CD4-positive, CD25-positive, alpha-beta regulatory T cell (primary cell): ENCODE data around the gene PPP6C. TPM values are rescaled to one million over a fixed set of nuclear protein-coding genes. Genes with fewer than 3 reads are reported as not detected.
"Not testable (repeated sequence)": the region's sequence is repeated elsewhere in the genome, so short reads cannot be mapped to it uniquely, and the experiment has no call there.

Experiments
- ATAC-seq, 2 donors: fragments of 150-1000 bp; cut with Tn5 transposase; one replicate each; pipeline ENCODE4 v1.10.0; 2021; ENCODE audit warnings: low read depth in 2 of 2, moderate number of reproducible peaks in 2 of 2, moderate library complexity in 1 of 2
- DNase-seq, 3 donors: peaks; one replicate each; pipeline versions ENCODE4 v3.0.0 to v3.0.0-alpha.2; 2012 to 2022; ENCODE audit warnings: mixed read lengths in 1 of 3
- H3K27ac ChIP-seq: one replicate; pipeline ENCODE4 v1.7.0; 2013; ENCODE audit warnings: mild to moderate bottlenecking, low read length; ENCODE audit not compliant: insufficient read depth, poor library complexity, severe bottlenecking
- H3K27me3 ChIP-seq: one replicate; pipeline ENCODE4 v1.7.0; 2013; ENCODE audit warnings: low read length; ENCODE audit not compliant: control insufficient read depth, insufficient read depth
- H3K36me3 ChIP-seq: one replicate; pipeline ENCODE4 v1.7.0; 2013; ENCODE audit warnings: mild to moderate bottlenecking, low read length, moderate library complexity; ENCODE audit not compliant: control insufficient read depth, insufficient read depth
- H3K4me1 ChIP-seq: 2 replicates; pipeline ENCODE4 v1.7.0; 2013; ENCODE audit warnings: mild to moderate bottlenecking, low read length; ENCODE audit not compliant: insufficient read depth, control insufficient read depth, poor library complexity, severe bottlenecking
- H3K4me3 ChIP-seq: one replicate; pipeline ENCODE4 v1.7.0; 2013; ENCODE audit warnings: low read depth, mild to moderate bottlenecking, low read length, moderate library complexity
- H3K9me3 ChIP-seq, 2 experiments: 1 replicate in 1 of 2; 2 replicates in 1 of 2; pipeline ENCODE4 v1.7.0; 2013; ENCODE audit warnings: low read length in 2 of 2, mild to moderate bottlenecking in 1 of 2, moderate library complexity in 1 of 2; ENCODE audit not compliant: control insufficient read depth in 2 of 2
- H3K27ac Mint-ChIP-seq, 3 donors: one replicate each; pipeline ENCODE4 v1.8.0; 2020 to 2022; ENCODE audit warnings: mild to moderate bottlenecking in 3 of 3, mixed read lengths in 3 of 3, moderate library complexity in 2 of 3
- H3K27me3 Mint-ChIP-seq: one replicate; pipeline ENCODE4 v1.8.0; 2022; ENCODE audit warnings: mild to moderate bottlenecking, mixed read lengths
- H3K36me3 Mint-ChIP-seq: one replicate; pipeline ENCODE4 v1.8.0; 2020; ENCODE audit warnings: mixed read lengths
- H3K4me1 Mint-ChIP-seq, 4 donors: one replicate each; pipeline ENCODE4 v1.8.0; 2020 to 2022; ENCODE audit warnings: mixed read lengths in 4 of 4, mild to moderate bottlenecking in 1 of 4
- H3K4me3 Mint-ChIP-seq, 4 donors: one replicate each; pipeline ENCODE4 v1.8.0; 2020 to 2022; ENCODE audit warnings: mild to moderate bottlenecking in 4 of 4, mixed read lengths in 4 of 4, moderate library complexity in 3 of 4
- H3K9me3 Mint-ChIP-seq, 7 donors: one replicate each; pipeline ENCODE4 v1.8.0; 2020 to 2022; ENCODE audit warnings: mixed read lengths in 7 of 7, mild to moderate bottlenecking in 3 of 7, moderate library complexity in 2 of 7
- polyA plus RNA-seq, 4 donors: library from polyadenylated mRNA; unstranded; fragments of 300-500 nt; fragmentation: Illumina TruSeq; gene quantifications; one replicate each; pipeline ENCODE4 v1.2.3, GENCODE V29; 2021
- total RNA-seq: library from RNA; stranded (reverse); gene quantifications from one replicate; pipeline ENCODE4 v1.2.3, GENCODE V29; 2022

PPP6C gene
- total and polyA plus RNA-seq, 5 donors from 2014 or later = 44.6 to 81.6 (median 62.0) TPM

DNA sequence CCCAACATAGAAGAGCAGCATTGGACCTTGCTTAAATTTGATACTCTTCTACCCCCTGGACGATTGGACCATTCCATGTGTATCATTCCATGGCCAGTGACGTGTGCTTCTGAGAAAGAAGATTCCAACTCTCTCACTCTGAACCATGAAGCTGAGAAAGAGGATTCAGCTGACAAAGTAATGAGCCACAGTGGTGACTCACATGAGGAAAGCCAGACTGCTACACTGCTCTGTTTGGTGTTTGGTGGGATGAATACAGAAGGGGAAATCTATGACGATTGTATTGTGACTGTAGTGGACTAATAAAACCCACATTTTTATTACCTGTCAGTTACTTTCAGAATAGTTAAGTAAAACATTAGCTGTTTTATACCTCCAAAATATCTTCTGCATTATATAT lies 44.1 kb upstream of the PPP6C start:
- Histone ChIP-seq H3K9me3 (no peaks in the 10 kb centered on the region), H3K4me1 (peaks cover 28% of the 10 kb centered on the region), H3K27me3 (no peaks in the 10 kb centered on the region), H3K36me3 (peaks cover 60% of the 10 kb centered on the region), H3K4me3 (no peak overlapping the region), H3K27ac (no peak overlapping the region)
- H3K4me3 Mint-ChIP-seq = no peak overlapping the region
- H3K36me3 Mint-ChIP-seq = peaks cover 44% of the 10 kb centered on the region
- H3K4me1 Mint-ChIP-seq = peaks cover 23 to 44% (median 33%) of the 10 kb centered on the region in 4 donors
- DNase-seq = no peak
- no peaks in the 10 kb centered on the region for H3K9me3 Mint-ChIP-seq
- ATAC-seq = no peak
- H3K27me3 Mint-ChIP-seq = no peaks in the 10 kb centered on the region
- H3K27ac Mint-ChIP-seq = peak overlapping the region in 1 of 3 donors; percentile 80

DNA sequence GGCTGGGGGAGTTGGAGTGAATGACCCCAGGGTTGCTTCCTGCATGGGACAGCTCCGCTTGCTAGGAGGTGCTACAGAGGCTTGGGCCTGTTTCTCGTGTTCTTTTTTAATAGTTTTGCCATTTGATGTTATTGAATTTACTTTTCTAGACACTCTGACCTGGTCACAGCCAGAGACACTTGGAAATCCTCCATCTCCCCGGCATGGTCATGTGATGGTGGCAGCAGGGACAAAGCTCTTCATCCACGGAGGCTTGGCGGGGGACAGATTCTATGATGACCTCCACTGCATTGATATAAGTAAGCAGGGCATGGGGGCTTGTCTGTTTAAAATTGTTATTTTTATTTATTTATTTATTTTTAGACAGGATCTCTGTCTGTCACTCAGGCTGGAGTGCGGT lies 38.2 kb upstream of the PPP6C start:
- no peak for DNase-seq
- Histone ChIP-seq H3K36me3 (peaks cover 24% of the 10 kb centered on the region), H3K4me3 (no peak overlapping the region), H3K27ac (no peak overlapping the region), H3K9me3 (no peaks in the 10 kb centered on the region), H3K4me1 (no peaks in the 10 kb centered on the region), H3K27me3 (no peaks in the 10 kb centered on the region)
- ATAC-seq = no peak
- no peak overlapping the region for H3K27ac Mint-ChIP-seq
- H3K4me1 Mint-ChIP-seq = peaks cover 0 to 2% (median 0%) of the 10 kb centered on the region in 4 donors
- H3K27me3 Mint-ChIP-seq = no peaks in the 10 kb centered on the region
- peaks cover 10% of the 10 kb centered on the region for H3K36me3 Mint-ChIP-seq
- no peaks in the 10 kb centered on the region for H3K9me3 Mint-ChIP-seq
- H3K4me3 Mint-ChIP-seq = no peak overlapping the region

DNA sequence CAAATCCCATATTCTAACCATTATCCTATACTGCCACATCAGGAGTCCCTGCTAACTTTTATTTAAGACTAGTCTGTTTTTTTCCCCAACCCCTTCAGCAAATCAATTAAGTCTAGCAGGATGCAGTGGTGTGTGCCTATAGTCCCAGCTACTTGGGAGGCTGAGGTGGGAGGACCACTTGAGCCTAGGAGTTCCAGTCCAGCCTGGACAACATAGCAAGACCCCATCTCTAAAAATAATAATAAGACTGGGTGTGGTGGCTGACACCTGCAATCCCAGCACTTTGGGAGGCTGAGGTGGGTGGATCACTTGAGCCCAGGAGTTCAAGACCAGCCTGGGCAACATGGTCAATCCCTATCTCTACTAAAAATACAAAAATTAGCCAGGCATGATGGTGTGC lies 35.3 kb upstream of the PPP6C start:
- Mint-ChIP-seq H3K27ac (peak overlapping the region in 2 of 3 donors; percentile 20 to 65), H3K36me3 (peaks cover 11% of the 10 kb centered on the region)
- H3K9me3 Mint-ChIP-seq, H3K27me3 ChIP-seq, H3K4me1 Mint-ChIP-seq, H3K9me3 ChIP-seq, H3K4me3 ChIP-seq, H3K27ac ChIP-seq, DNase-seq, H3K27me3 Mint-ChIP-seq, ATAC-seq, H3K4me1 ChIP-seq, H3K4me3 Mint-ChIP-seq: not testable (repeated sequence)
- peaks cover 29% of the 10 kb centered on the region for H3K36me3 ChIP-seq

DNA sequence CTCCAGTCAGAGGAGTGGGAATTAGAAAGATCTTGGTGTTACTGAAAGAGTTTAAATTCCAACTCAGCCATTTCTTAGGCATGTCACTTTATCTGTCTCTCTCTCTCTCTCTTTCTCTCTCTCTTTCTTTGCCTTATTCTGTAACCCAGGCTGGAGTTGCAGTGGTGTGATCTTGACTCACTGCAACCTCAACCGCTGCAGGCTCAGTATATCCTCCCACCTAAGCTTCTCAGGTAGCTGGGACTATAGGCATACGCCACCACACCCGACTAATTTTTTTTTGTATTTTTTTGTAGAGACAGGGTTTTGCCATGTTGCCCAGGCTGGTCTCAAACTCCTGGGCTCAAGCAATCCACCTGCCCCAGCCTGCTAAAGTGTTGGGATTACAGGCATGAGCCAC lies 29.0 kb upstream of the PPP6C start:
- H3K9me3 ChIP-seq = no peaks in the 10 kb centered on the region
- no peaks in the 10 kb centered on the region for H3K27me3 Mint-ChIP-seq

DNA sequence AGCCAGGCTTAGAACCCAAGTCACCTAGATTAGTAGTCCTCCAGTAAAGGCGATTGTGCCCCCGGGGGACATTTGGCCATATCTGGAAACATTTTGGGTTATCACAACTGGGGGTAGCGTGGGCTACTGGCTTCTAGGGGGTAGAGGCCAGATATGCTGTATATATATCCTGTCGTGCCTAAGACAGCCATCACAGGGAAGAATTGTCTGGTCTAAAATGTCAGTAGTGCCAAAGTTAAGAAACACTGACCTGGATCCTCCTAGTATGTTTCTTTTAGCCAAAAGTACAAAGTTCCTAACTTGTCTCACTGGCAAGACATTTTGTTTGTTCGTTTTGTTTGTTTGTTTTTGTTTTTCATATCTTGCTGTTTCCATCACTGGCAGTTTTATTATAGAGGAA lies 24.6 kb upstream of the PPP6C start:
- H3K36me3 Mint-ChIP-seq = peaks cover 29% of the 10 kb centered on the region
- H3K4me3 Mint-ChIP-seq = no peak overlapping the region
- peaks cover 0 to 11% (median 0%) of the 10 kb centered on the region in 4 donors for H3K4me1 Mint-ChIP-seq
- ATAC-seq (no peak), DNase-seq (no peak)
- no peaks in the 10 kb centered on the region for H3K9me3 Mint-ChIP-seq
- Histone ChIP-seq H3K36me3 (peaks cover 27% of the 10 kb centered on the region), H3K9me3 (no peaks in the 10 kb centered on the region), H3K27ac (no peak overlapping the region), H3K4me1 (no peaks in the 10 kb centered on the region), H3K4me3 (no peak overlapping the region), H3K27me3 (no peaks in the 10 kb centered on the region)
- peak overlapping the region in 1 of 3 donors; percentile 13 for H3K27ac Mint-ChIP-seq
- no peaks in the 10 kb centered on the region for H3K27me3 Mint-ChIP-seq

More for the DNA sequence above, 29.0 kb upstream of the PPP6C start:
- peaks cover 27% of the 10 kb centered on the region for H3K36me3 ChIP-seq
- no peak overlapping the region for H3K4me3 Mint-ChIP-seq
- peaks cover 26% of the 10 kb centered on the region for H3K36me3 Mint-ChIP-seq
- H3K27ac ChIP-seq = no peak overlapping the region
- H3K4me3 ChIP-seq = no peak overlapping the region
- ATAC-seq = no peak
- H3K27ac Mint-ChIP-seq = no peak overlapping the region
- no peak for DNase-seq
- no peaks in the 10 kb centered on the region for H3K9me3 Mint-ChIP-seq
- H3K27me3 ChIP-seq = no peaks in the 10 kb centered on the region
- peaks cover 0 to 7% (median 0%) of the 10 kb centered on the region in 4 donors for H3K4me1 Mint-ChIP-seq
- no peaks in the 10 kb centered on the region for H3K4me1 ChIP-seq

DNA sequence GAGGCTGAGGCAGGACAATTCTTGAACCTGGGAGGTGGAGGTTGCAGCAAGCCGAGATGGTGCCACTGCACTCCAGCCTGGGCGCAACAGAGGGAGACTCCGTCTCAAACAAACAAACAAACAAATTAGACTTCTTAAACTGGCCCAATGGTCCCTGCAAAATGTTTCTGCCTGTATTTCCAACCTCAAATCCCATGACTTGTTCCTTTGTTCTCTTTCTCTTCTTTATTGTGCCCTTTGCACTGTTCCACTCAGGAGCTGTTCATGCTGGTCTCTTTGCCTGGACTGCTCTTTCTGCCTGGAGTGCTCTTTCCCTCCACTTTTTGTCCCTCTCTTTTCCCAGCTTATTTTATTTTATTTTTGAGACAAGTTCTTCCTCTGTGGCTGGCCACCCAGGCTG lies 14.9 kb upstream of the PPP6C start:
- H3K4me1 Mint-ChIP-seq = peaks cover 6 to 28% (median 20%) of the 10 kb centered on the region in 4 donors
- peaks cover 26% of the 10 kb centered on the region for H3K36me3 ChIP-seq
- H3K9me3 Mint-ChIP-seq = no peaks in the 10 kb centered on the region
- H3K27ac Mint-ChIP-seq = peak overlapping the region in 1 of 3 donors; percentile 59
- no peaks in the 10 kb centered on the region for H3K27me3 ChIP-seq
- H3K36me3 Mint-ChIP-seq = peaks cover 39% of the 10 kb centered on the region
- no peaks in the 10 kb centered on the region for H3K27me3 Mint-ChIP-seq
- H3K4me1 ChIP-seq = peaks cover 14% of the 10 kb centered on the region
- H3K4me3 Mint-ChIP-seq = peak overlapping the region in 2 of 4 donors; percentile 51 to 82
- ATAC-seq (no peak), DNase-seq (no peak)
- no peak overlapping the region for H3K27ac ChIP-seq
- H3K9me3 ChIP-seq = no peaks in the 10 kb centered on the region
- H3K4me3 ChIP-seq = no peak overlapping the region

DNA sequence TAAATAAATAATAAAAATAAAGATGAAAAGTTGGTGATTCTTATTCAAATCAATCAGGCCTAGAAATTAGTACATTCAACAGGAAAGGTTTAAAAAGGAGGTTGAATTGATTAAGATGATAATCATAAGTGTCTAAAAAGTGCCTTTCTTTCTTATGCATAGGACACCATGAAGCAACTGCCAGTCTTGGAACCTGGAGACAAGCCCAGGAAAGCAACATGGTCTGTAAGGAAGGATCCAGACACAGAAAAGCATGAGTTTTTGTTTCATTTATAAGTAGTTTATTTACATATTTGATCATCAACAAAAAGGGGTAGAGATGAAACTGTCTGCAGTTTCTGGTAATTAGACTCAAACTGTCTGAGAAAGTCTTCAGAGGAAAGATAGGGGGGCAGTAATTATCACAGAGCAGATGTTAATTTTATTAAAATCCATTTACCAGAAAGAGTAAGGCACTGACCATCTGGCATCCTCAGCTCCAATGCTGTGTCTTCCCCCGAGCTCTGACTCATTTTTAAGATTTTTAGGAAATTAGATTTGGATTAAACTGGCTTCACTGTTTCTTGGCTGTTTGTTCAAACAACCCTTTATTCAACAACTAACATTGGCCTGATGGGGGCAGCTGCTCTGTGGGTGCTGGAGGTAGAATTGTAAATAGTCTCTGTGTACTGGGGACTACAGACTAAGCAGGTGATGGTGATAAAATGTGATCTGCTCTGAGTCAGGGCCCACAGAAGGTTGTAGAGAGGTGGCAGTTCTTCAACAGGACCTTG lies 13.4 kb upstream of the PPP6C start:
- ATAC-seq (no peak), DNase-seq (no peak)
- H3K36me3 ChIP-seq = peaks cover 18% of the 10 kb centered on the region
- peaks cover 4% of the 10 kb centered on the region for H3K27me3 Mint-ChIP-seq
- H3K36me3 Mint-ChIP-seq = peaks cover 31% of the 10 kb centered on the region
- peaks cover 17% of the 10 kb centered on the region for H3K4me1 ChIP-seq
- H3K4me1 Mint-ChIP-seq = peaks cover 6 to 38% (median 23%) of the 10 kb centered on the region in 4 donors
- peak overlapping the region in 2 of 3 donors; percentile 53 to 55 for H3K27ac Mint-ChIP-seq
- no peaks in the 10 kb centered on the region for H3K9me3 Mint-ChIP-seq
- H3K4me3 ChIP-seq = no peak overlapping the region
- no peak overlapping the region for H3K27ac ChIP-seq
- no peaks in the 10 kb centered on the region for H3K27me3 ChIP-seq
- peak overlapping the region in 2 of 4 donors; percentile 26 to 56 for H3K4me3 Mint-ChIP-seq
- no peaks in the 10 kb centered on the region for H3K9me3 ChIP-seq
